GM13977 (cell line): ENCODE results near the gene NTM.

Experiments used
- DNase-seq: peaks from one replicate; pipeline ENCODE4 v3.0.0; 2012; ENCODE audit warnings: low spot score
- CTCF ChIP-seq: IDR thresholded peaks from 2 replicates; pipeline ENCODE4 v1.5.1; 2012; ENCODE audit warnings: mild to moderate bottlenecking, control low read depth; ENCODE audit not compliant: insufficient read depth; ENCODE audit errors: extremely low read depth, missing control alignments
- in situ Hi-C: fragments of 300-500 bp; cut with MboI; formaldehyde crosslinking; loops from one replicate; pipeline ENCODE4 v1.12.0; 2022; ENCODE audit warnings: low sequenced_read_pairs, low pct_unique_long_range_greater_than_20kb, mixed read lengths, inconsistent platforms; ENCODE audit not compliant: unreplicated experiment

The NTM gene

GRCh38 chr11:131903074-131903473, 532.7 kb downstream of the NTM start:
- in situ Hi-C loops, result no loop called here
- TF ChIP-seq CTCF, result no peak
- DNase-seq, result no peak

DNA sequence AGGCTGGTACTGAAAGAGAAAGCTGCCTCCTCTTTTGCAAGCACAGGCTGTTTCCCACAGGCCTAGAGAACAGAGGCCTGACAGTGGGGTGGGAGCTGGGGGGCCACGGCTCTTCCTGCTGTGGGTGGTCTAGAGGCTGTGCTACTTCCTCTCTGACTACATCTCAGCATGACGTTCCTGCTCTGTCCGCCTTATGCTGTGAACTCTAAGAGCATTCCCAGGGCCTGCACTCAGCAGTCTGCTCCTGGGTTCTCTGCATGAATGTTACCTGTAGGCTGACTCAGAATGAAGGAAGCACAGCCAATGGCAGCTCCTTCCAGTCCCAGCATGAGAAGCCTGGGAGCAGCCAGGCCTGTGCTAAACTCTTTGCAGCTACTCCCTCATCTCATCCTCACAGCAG, 534.3 kb downstream of the NTM start:
- in situ Hi-C loops, result no loop called here
- TF ChIP-seq CTCF, result no peak

GRCh38 chr11:131906963-131907362, 536.5 kb downstream of the NTM start:
- DNase-seq, result no peak
- TF ChIP-seq CTCF, result no peak
- in situ Hi-C loops, result no loop called here

More for the DNA sequence above, 534.3 kb downstream of the NTM start:
- no peak for DNase-seq

DNA sequence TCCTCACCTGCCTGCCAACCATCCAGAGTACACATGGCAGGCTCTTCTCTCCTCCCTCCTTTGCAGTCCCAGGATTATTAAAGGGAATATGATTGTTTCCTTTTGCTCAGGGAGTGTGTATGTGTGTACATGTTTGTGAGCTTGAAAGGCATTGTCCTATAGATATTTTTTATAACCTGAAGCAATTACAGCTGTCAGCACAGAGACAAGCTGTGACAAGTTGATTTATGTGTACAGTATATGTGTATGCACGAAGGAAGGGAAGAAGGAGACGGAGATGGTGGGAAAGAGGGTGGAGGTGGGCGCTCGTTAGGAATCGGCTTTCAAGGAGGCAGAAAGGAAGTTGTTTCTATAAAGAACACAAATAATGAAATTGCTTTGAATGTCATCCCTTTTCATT, 537.0 kb downstream of the NTM start:
- DNase-seq, result no peak
- in situ Hi-C loops, result no loop called here
- TF ChIP-seq CTCF, result no peak

- no peak for DNase-seq
- in situ Hi-C loops, result no loop called here
- TF ChIP-seq CTCF, result no peak
These were observed 537.9 kb downstream of the NTM start for GRCh38 chr11:131908316-131908715.

DNA sequence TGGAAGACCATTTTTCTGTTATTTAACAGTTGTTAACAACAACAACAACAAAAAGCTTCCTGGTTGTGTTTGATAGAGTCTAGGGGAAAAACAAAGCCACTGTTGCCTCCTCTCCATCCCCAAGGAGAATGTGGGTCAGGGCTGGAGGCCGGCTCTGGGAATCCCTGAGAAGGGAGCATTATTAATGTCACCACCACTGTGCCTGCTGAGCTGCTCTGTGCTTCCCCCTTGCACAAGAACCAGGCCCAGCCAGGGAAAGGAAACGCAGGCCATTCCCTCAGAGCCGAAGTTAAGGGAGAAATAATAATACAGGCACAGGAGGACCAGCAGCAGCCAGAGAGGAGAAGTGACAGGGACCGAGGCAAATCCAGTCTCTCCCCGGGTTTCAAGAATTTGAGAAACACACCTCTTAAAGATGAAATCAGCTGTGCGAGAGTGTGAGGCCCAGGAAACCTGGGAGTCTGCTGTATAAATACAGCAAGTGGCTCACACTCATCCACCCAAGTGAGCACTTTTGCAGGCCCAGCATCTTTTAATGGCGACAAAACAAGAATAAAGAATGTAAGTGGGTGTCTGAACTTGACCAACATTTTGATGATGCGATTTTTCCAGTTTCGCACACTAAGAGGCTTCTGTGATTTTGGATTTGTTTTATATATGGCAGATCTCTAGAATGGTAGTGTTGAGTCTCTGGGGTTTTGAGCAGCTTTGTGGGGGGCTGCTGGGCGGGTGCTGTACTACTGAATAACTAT, 539.2 kb downstream of the NTM start:
- no peak for TF ChIP-seq CTCF
- in situ Hi-C loops, result no loop called here
- DNase-seq, result no peak
